Activated CD8-positive, alpha-beta memory T cell treated with anti-CD3 and anti-CD28 coated beads, Interleukin-2, amount 50 U/mL, for 48 hours (primary cell): ENCODE measurements around the gene KCNG2.
A peak's percentile ranks its signal among the peaks of the same experiment; 100 is the strongest.

Source experiments
- DNase-seq: peaks from one replicate; pipeline ENCODE4 v3.0.0-alpha.2; 2020

Gene KCNG2

DNA sequence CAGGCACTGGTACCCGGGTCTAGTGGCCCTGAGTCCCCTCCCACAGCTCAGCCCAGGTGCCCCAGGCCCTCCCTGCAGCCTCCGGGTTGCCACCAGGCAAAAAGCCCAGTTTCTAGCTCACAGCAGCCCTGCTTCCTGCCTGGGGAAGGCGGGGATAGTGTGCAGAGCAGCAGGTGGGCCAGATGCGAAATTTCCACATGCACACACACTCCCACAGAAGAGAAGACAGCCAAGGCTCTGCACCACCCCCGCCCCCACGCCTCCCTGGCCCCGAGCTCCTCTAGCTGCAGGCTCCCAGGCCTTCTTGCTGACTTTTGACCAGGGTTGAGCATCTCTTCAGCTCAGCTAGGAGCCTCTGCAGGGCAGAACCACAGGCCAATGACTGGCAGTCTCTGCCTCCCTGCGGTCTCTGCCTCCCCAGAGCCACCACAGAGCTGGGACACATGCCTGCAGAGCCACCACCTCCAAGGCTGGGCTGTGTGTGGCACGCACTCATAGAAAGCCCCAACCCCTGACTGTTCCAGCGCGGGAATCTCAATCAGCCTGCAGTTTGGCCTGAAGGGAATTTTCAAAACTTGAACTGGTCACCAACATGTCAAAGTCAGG, 146.5 kb downstream of the KCNG2 start:
- DNase-seq: peak; percentile 69

DNA sequence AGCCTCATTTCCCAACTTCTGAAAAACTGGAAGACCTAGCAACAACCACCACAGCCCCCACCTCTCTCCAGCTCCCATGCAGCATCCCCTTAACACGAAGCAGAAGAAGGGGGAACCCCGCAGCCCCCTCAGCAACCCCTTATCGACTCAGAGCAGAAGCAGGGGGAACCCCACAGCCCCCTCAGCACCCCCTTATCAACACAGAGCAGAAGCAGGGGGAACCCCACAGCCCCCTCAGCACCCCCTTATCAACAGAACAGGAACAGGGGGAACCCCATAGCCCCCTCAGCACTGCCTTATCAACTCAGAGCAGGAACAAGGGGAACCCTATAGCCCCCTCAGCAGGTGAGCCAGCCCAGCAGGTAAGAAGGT, 147.0 kb downstream of the KCNG2 start:
- peak; percentile 51 for DNase-seq

DNA sequence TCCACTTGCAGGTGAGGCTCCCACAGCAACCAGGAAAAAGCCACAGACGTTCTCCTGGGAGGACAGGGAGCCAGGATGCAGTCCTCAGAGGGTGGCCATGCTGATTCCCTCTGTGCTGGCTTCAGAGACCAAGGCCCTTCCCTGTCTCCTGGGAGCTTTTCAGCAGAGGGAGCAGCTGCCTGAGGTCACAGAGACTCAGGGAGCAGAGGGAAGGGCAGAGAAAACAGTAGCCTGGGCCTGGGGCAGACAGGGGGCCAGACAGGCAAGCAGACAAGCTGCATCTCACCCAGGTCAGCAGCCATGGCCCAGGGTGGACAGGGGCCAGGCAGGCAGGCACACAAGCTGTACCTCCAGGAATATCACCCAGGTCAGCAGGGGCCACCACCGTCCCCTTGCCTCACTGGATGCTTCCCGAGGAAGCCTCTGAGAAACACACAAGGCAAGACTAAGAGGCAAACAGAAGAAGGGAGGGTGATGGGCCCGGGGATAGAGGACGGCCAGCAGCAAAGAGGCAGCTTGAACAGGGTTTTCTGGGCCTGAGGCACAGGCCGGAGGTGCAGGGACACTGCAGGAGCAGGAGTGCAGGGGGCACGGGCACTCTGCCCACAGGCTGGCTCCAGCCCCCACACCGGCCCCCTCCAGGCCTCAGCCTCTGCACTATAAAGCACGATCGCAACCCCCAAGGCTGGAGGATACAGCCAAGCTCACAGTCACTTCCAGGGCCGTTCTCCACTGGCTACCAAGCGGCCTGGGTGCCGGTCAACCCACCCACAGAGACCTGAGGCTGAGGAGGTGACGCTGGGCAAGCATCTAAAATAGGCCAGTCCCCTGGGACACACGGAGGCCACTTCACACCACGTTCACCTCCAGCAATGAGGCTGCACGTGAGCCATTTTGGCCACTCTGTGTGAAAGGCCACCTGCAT, 147.6 kb downstream of the KCNG2 start:
- DNase-seq: peak; percentile 49

DNA sequence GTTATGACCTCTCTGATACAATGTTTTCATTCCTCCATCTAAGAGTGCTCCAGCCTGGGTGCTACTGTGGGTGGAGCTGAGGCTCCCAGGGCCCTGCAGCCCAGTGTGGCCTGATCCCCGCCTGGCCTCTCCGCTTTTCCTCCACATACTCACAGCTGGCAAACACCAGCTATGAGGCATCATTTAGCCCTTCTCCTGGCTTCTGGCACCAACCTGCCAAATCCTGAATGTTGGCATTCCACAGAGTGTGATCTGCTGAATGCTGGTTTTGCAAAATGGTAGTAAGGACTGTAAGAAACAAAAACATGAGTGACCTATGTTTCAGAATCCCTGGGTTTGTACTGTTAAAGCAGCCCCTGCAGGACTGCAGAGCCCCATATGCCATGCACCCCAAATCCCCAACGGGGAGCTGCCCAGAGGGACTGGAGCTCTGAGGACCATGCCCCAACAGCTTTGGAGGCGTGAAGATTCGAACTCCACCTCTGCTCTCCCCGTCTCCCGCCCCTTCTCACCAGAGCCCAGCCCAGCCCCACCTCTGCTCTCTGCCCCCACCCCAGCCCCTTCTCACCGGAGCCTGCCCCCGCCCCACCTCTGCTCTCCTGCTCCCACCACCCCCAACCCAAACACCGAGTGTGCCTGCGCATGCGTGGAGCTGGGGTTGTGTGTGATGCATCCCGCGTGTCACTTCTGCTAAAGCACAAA, 149.5 kb downstream of the KCNG2 start:
- peak; percentile 40 for DNase-seq

DNA sequence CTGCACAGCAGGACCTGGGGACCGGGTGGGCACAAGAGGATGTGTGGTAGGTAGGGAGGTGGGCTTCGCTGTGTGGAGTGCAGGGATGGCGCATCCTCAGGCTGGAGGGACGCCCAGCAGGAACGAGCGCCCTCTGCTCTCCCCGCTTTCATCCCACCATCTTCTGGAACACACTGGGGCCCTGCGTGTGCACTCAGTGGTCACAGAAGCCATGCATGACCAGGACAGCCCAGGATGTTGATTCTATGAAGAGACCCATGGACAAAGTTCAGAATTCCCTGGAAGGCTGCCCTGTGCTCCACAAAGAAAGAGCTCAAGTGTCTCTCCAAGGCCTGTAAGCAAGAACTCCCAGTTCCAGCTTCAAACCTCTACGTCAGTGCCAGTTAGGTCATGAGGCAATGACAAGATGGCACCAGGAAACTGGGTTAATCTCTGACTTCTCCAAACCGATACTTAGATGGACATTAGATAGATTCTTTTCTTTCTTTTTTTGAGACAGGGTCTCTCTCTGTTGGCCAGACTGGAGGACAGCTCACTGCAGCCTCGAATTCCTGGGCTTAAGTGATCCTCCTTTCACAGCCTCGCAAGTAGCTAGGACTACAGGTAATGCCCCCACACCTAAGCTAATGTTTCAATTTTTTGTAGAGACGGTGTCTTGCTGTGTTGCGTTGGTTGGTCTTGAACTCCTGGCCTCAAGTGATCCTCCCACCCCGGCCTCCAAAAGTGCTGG, 150.3 kb downstream of the KCNG2 start:
- peak; percentile 20 for DNase-seq

DNA sequence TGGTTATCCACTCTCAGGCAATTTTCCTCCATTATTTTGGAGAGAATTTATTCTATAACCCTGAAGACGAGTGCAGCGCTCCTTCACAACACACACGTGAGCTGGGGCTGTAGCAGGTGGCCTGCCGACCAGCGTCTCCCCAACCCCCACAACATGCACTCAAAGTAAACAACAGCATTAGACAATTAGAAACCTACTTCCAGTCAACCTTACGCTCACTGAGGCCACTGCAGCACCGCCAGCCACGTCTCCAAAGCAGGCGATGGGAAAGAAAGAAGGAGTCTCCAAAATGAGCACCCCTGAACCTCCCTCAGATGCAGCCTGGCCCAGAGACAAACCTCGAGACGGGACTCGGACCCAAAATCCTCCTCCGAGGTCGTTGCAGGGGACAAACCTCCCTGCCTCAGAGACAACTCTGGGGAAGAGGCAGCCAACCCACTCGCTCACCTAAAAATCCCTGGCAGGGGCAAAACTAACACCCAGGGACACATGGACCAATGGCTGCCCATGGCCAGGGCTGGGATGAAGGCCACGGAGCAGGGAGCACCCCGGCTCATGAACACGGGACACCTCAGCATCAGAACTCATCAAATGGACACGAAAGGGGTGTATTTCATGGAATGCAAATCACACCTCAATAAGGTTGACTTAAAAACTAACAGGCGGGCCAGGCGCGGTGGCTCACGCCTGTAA, 151.1 kb downstream of the KCNG2 start:
- DNase-seq: peak; percentile 44
